ENCODE data around the gene SSNA1. TPM values are rescaled to one million over a fixed set of nuclear protein-coding genes. Genes with fewer than 3 reads are reported as not detected.

The SSNA1 gene
- polyA plus RNA-seq, 1 donor from 2014 or later, result 170 TPM

DNA sequence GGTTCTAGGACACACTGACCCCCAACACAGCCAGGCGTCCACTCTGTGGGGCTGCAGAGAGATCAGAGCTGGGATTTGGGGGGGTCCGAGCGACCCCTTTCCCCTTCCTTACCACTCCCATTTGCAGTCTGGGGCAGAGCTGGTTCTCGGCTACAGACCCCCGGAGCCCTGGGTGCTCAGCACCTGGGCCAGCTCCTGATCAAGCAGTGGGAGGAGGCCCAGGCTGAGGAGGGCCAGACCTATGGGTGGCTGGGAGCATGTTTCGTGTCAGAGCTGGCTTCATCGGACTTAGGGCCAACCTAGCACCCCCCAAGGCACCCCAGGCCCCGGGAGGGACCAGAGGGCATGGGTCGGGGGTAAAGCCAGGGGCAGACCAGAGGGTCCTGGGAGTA lies 42.0 kb upstream of the SSNA1 start:
- H3K9me3 ChIP-seq (ENCODE audit: low read length), result no peaks in the 10 kb centered on the region
- no peaks in the 10 kb centered on the region for H3K79me2 ChIP-seq (replicated peaks; ENCODE audit: insufficient read depth, low read length)
- no peak overlapping the region for H3K4me2 ChIP-seq (ENCODE audit: low read length)
- no peak overlapping the region for H3K27ac ChIP-seq (ENCODE audit: low read length)
- H3K36me3 ChIP-seq (ENCODE audit: insufficient read depth, low read length), result no peaks in the 10 kb centered on the region
- no peaks in the 10 kb centered on the region for H3F3A ChIP-seq (ENCODE audit: insufficient read depth, low read length, poor library complexity, severe bottlenecking)
- H3K9me2 ChIP-seq (ENCODE audit: insufficient read depth, low read length), result no peaks in the 10 kb centered on the region
- H3K9ac ChIP-seq (ENCODE audit: low read length), result no peak overlapping the region
- H4K20me1 ChIP-seq (ENCODE audit: insufficient read depth), result no peaks in the 10 kb centered on the region
- no peak overlapping the region for H2AFZ ChIP-seq (ENCODE audit: low read depth, low read length)
- TF ChIP-seq RAD21 (conservative IDR thresholded peaks at IDR 0.05) (no peak), EZH2 (IDR thresholded peaks at IDR 0.05; ENCODE audit: borderline replicate concordance, insufficient read depth, low read length, poor library complexity, severe bottlenecking) (no peak), MXI1 (conservative IDR thresholded peaks at IDR 0.05; ENCODE audit: poor library complexity, severe bottlenecking) (no peak)
- no peak overlapping the region for H3K4me3 ChIP-seq (ENCODE audit: low read length)
- H3K27me3 ChIP-seq (ENCODE audit: insufficient read depth, low read depth, low read length), result peaks cover 26% of the 10 kb centered on the region

DNA sequence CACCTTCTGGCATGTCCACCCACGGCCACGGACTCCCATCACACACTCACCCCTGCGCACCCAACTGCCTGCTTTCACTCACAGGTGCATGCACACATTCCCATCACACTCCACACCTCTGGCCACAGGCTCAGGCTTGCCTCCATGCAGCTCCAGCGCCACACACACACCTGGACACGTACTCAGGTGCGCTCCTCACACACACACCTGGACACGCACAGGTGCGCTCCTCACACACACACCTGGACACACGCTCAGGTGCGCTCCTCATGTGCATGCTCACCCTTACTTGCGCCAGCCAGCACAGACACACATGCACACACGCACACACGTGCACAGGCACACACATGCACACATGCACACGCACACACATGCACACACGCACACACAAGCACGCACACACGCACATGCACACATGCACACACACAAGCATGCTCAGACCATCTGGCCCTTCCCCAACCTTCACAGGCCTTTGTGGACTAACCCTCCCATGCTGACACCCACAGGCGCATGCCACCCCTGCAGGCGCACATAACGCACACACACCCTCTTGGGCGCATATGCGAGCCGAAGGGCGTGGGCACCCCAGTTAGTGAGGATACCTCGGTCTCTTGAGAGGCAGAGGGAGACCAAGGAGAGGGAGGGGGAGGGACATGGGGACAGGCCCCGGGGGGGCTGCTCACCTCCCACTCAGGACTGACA lies 41.2 kb upstream of the SSNA1 start:
- no peaks in the 10 kb centered on the region for H3K36me3 ChIP-seq (ENCODE audit: insufficient read depth, low read length)
- no peak overlapping the region for H3K4me3 ChIP-seq (ENCODE audit: low read length)
- H3K4me2 ChIP-seq (ENCODE audit: low read length), result no peak overlapping the region
- H3K9me2 ChIP-seq (ENCODE audit: insufficient read depth, low read length), result no peaks in the 10 kb centered on the region
- H3K79me2 ChIP-seq (replicated peaks; ENCODE audit: insufficient read depth, low read length), result no peaks in the 10 kb centered on the region
- H3K9me3 ChIP-seq (ENCODE audit: low read length), result no peaks in the 10 kb centered on the region
- no peak overlapping the region for H3K27ac ChIP-seq (ENCODE audit: low read length)
- no peak overlapping the region for H2AFZ ChIP-seq (ENCODE audit: low read depth, low read length)
- peaks cover 19% of the 10 kb centered on the region for H3K27me3 ChIP-seq (ENCODE audit: insufficient read depth, low read depth, low read length)
- H4K20me1 ChIP-seq (ENCODE audit: insufficient read depth), result no peaks in the 10 kb centered on the region
- TF ChIP-seq EP300 (conservative IDR thresholded peaks at IDR 0.05; ENCODE audit: poor library complexity, severe bottlenecking) (no peak), TAF1 (IDR thresholded peaks at IDR 0.05; ENCODE audit: low read depth) (no peak), SMC3 (conservative IDR thresholded peaks at IDR 0.05; ENCODE audit: poor library complexity) (no peak), MXI1 (conservative IDR thresholded peaks at IDR 0.05; ENCODE audit: poor library complexity, severe bottlenecking) (no peak), EZH2 (IDR thresholded peaks at IDR 0.05; ENCODE audit: borderline replicate concordance, insufficient read depth, low read length, poor library complexity, severe bottlenecking) (no peak), POLR2AphosphoS5 (IDR thresholded peaks at IDR 0.05) (no peak), RAD21 (conservative IDR thresholded peaks at IDR 0.05) (no peak)
- TF ChIP-seq, protein P1, sequence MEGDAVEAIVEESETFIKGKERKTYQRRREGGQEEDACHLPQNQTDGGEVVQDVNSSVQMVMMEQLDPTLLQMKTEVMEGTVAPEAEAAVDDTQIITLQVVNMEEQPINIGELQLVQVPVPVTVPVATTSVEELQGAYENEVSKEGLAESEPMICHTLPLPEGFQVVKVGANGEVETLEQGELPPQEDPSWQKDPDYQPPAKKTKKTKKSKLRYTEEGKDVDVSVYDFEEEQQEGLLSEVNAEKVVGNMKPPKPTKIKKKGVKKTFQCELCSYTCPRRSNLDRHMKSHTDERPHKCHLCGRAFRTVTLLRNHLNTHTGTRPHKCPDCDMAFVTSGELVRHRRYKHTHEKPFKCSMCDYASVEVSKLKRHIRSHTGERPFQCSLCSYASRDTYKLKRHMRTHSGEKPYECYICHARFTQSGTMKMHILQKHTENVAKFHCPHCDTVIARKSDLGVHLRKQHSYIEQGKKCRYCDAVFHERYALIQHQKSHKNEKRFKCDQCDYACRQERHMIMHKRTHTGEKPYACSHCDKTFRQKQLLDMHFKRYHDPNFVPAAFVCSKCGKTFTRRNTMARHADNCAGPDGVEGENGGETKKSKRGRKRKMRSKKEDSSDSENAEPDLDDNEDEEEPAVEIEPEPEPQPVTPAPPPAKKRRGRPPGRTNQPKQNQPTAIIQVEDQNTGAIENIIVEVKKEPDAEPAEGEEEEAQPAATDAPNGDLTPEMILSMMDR (IDR thresholded peaks at IDR 0.05; ENCODE audit: poor library complexity, severe bottlenecking), result no peak
- TF ChIP-seq, protein P2, sequence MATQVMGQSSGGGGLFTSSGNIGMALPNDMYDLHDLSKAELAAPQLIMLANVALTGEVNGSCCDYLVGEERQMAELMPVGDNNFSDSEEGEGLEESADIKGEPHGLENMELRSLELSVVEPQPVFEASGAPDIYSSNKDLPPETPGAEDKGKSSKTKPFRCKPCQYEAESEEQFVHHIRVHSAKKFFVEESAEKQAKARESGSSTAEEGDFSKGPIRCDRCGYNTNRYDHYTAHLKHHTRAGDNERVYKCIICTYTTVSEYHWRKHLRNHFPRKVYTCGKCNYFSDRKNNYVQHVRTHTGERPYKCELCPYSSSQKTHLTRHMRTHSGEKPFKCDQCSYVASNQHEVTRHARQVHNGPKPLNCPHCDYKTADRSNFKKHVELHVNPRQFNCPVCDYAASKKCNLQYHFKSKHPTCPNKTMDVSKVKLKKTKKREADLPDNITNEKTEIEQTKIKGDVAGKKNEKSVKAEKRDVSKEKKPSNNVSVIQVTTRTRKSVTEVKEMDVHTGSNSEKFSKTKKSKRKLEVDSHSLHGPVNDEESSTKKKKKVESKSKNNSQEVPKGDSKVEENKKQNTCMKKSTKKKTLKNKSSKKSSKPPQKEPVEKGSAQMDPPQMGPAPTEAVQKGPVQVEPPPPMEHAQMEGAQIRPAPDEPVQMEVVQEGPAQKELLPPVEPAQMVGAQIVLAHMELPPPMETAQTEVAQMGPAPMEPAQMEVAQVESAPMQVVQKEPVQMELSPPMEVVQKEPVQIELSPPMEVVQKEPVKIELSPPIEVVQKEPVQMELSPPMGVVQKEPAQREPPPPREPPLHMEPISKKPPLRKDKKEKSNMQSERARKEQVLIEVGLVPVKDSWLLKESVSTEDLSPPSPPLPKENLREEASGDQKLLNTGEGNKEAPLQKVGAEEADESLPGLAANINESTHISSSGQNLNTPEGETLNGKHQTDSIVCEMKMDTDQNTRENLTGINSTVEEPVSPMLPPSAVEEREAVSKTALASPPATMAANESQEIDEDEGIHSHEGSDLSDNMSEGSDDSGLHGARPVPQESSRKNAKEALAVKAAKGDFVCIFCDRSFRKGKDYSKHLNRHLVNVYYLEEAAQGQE (IDR thresholded peaks at IDR 0.05; ENCODE audit: borderline replicate concordance), result no peak
- no peaks in the 10 kb centered on the region for H3F3A ChIP-seq (ENCODE audit: insufficient read depth, low read length, poor library complexity, severe bottlenecking)
- no peak overlapping the region for H3K9ac ChIP-seq (ENCODE audit: low read length)

Measured in neural cell (in vitro differentiated cells).